ENCODE data around the gene ABCC11.

Gene ABCC11

DNA sequence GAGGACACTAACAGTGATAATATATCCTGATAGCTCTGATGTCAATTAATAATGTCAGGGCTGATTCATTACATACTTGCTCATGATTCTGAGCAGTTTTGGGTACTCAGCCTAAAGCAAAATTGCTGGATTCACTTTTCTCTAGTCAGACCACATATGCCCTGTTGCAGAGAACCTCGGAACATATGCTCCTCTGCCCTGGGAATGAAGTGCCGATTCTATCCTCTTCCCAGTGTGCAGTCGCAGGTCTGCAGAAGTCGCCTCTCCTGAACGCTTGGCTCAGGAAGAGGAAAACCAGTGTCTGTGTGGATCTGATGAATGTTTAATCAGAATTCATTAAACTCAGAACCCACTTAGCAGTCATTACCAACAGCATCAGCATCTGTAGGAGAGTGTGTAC lies 126.1 kb downstream of the ABCC11 start:
- TF ChIP-seq CTCF (IDR thresholded peaks at IDR 0.05) = no peak
- H3K9me3 ChIP-seq = no peaks in the 10 kb centered on the region
- no peak overlapping the region for H3K4me3 ChIP-seq
- no peak for DNase-seq
- no peaks in the 10 kb centered on the region for H3K27me3 ChIP-seq
- no peak overlapping the region for H3K27ac ChIP-seq
- intact Hi-C loops (cut with DNase I; ENCODE audit: low total_unique reads) = no loop called here
- H3K4me1 ChIP-seq = no peaks in the 10 kb centered on the region
- H3K36me3 ChIP-seq = no peaks in the 10 kb centered on the region

- no peak for DNase-seq
- intact Hi-C loops (cut with DNase I; ENCODE audit: low total_unique reads) = no loop called here
- H3K27ac ChIP-seq = no peak overlapping the region
- H3K27me3 ChIP-seq = peaks cover 0 to 11% of the 10 kb centered on the region in 2 donors
- no peaks in the 10 kb centered on the region for H3K9me3 ChIP-seq
- TF ChIP-seq CTCF (IDR thresholded peaks at IDR 0.05) = no peak
- no peaks in the 10 kb centered on the region for H3K36me3 ChIP-seq
- no peaks in the 10 kb centered on the region for H3K4me1 ChIP-seq
- H3K4me3 ChIP-seq = no peak overlapping the region
Measured at GRCh38 chr16:48118841-48119240, 128.5 kb downstream of the ABCC11 start.

GRCh38 chr16:48117217-48118105 lies 129.9 kb downstream of the ABCC11 start:
- Histone ChIP-seq H3K36me3 (no peaks in the 10 kb centered on the region), H3K27me3 (peaks cover 0 to 12% of the 10 kb centered on the region in 2 donors), H3K9me3 (no peaks in the 10 kb centered on the region), H3K27ac (no peak overlapping the region), H3K4me1 (no peaks in the 10 kb centered on the region), H3K4me3 (no peak overlapping the region)
- no peak for DNase-seq
- intact Hi-C loops (cut with DNase I; ENCODE audit: low total_unique reads) = no loop called here
- peak in 1 of 2 experiments; percentile 30 for TF ChIP-seq CTCF (IDR thresholded peaks at IDR 0.05)

All from tibial artery (tissue), 4 donors.